Heart left ventricle (tissue), 16 donors: ENCODE data around the gene SLC4A4. TPM values are rescaled to one million over a fixed set of nuclear protein-coding genes. Genes with fewer than 3 reads are reported as not detected.

ENCODE experiments used
- ATAC-seq, 4 donors: fragments of 200-7000 bp; cut with Tn5 transposase; one replicate each; pipeline ENCODE4 v1.9.1; 2020 to 2022; ENCODE audit warnings: moderate library complexity in 4 of 4, mild to moderate bottlenecking in 3 of 4, moderate number of reproducible peaks in 1 of 4
- DNase-seq, 5 donors: peaks; one replicate each; pipeline ENCODE4 v3.0.0-alpha.2; 2020
- H3K27ac ChIP-seq, 12 donors: fragments of 200-600 bp; sonication (generic) in 4 of 12; one replicate each; pipeline versions ENCODE4 v1.5.0 to v1.8.0; 2016 to 2022; ENCODE audit warnings: mild to moderate bottlenecking in 2 of 12
- H3K27me3 ChIP-seq, 9 donors: fragments of 200-600 bp; sonication (generic) in 2 of 9; one replicate each; pipeline versions ENCODE4 v1.5.1 to v1.8.0; 2016 to 2022; ENCODE audit warnings: mild to moderate bottlenecking in 3 of 9
- H3K36me3 ChIP-seq, 9 donors: fragments of 200-600 bp; sonication (generic) in 2 of 9; one replicate each; pipeline versions ENCODE4 v1.5.0 to v1.8.0; 2018 to 2022; ENCODE audit warnings: mild to moderate bottlenecking in 2 of 9
- H3K4me1 ChIP-seq, 12 donors: fragments of 200-600 bp; sonication (generic) in 4 of 12; one replicate each; pipeline versions ENCODE4 v1.5.0 to v1.8.0; 2016 to 2022; ENCODE audit warnings: mild to moderate bottlenecking in 3 of 12
- H3K4me3 ChIP-seq, 12 donors: fragments of 200-600 bp; sonication (generic) in 4 of 12; one replicate each; pipeline versions ENCODE4 v1.5.0 to v1.8.0; 2017 to 2022; ENCODE audit warnings: mild to moderate bottlenecking in 9 of 12, moderate library complexity in 4 of 12
- H3K9me3 ChIP-seq, 12 donors: fragments of 200-600 bp; sonication (generic) in 4 of 12; one replicate each; pipeline versions ENCODE4 v1.5.0 to v1.8.0; 2016 to 2022; ENCODE audit warnings: mild to moderate bottlenecking in 1 of 12
- CTCF ChIP-seq, 12 donors: fragments of 200-600 bp; sonication (generic) in 4 of 12; IDR thresholded peaks; one replicate each; pipeline versions ENCODE4 v1.5.0 to v1.8.0; 2018 to 2022; ENCODE audit warnings: antibody characterized with exemption in 12 of 12, mild to moderate bottlenecking in 5 of 12
- POLR2A ChIP-seq, 2 donors: fragments of 450-650 bp; IDR thresholded peaks; one replicate each; pipeline ENCODE4 v1.6.1; 2017; ENCODE audit warnings: antibody characterized with exemption in 2 of 2, mild to moderate bottlenecking in 2 of 2, moderate library complexity in 2 of 2
- WGBS, 4 donors: extraction: QIAGEN DNeasy Blood & Tissue Kit in 2 of 4; methylation state at CpG; one replicate each; pipeline versions ENCODE4 v1.1.5 to v1.1.7; 2013 to 2018; 5-methylcytosine and 5-hydroxymethylcytosine counted together
- intact Hi-C, 10 donors: fragments of 100-400 bp; cut with DNase I; formaldehyde crosslinking; loops; one replicate each; pipeline versions ENCODE4 v1.11.1 to v1.14.2; 2022
- polyA plus RNA-seq, 2 donors: library from polyadenylated mRNA; stranded (reverse); fragments of 200-250 nt; gene quantifications; one replicate each; pipeline ENCODE4 v1.2.3, GENCODE V29; 2013
- total RNA-seq, 9 donors: library from RNA; depleted of rRNA in 2 of 9; stranded (reverse); fragments of >200 nt in 2 of 9; fragmentation: NEBNext Ultra II Directional in 3 of 9; extraction: Animal tissue kit (Norgen Biotek cat#: 25700) in 3 of 9; gene quantifications; one replicate each; pipeline versions ENCODE4 v1.1.0 to v1.2.4, GENCODE V29; 2016 to 2023
- donor health status: ischemic (EF 13 %, LVEDD 7.1; RV severe dilation, severe dysfunction).
- donor health status: healthy with polysubstance abuse.
- donor health status: DM: no; HTN: yes; CAD: no.
- donor health status: DM: no; HTN: no; CAD: no.
- donor health status: ischemic (EF 25% LVEDD 6.9; RV normal size, moderate dysfunction).
- donor health status: ischemic (EF 25% LVEDD 5.7; RV mildly dilated, moderate dysfunction).
- donor health status: healthy.
- donor health status: DM: yes; HTN: yes; CAD: no.
- donor health status: ischemic (EF 35%, LVEDD 5.7; RV mildly dilated, moderate dysfunction).
- donor health status: nonischemic (EF 11% LVEDD 7.7; RV severe dilation, severe dysfunction).
- donor health status: DM: yes; HTN: yes; CAD: no.
- donor health status: PGD.
- donor health status: ischemic (EF 29% LVEDD 5.4; RV normal size, mild dysfunction).
- donor health status: nonischemic (EF 23%, LVEDD 6.1; RV moderate dilation, normal function).

The SLC4A4 gene
- total and polyA plus RNA-seq, 11 donors: 3.7 to 48.0 (median 17.9) TPM

DNA sequence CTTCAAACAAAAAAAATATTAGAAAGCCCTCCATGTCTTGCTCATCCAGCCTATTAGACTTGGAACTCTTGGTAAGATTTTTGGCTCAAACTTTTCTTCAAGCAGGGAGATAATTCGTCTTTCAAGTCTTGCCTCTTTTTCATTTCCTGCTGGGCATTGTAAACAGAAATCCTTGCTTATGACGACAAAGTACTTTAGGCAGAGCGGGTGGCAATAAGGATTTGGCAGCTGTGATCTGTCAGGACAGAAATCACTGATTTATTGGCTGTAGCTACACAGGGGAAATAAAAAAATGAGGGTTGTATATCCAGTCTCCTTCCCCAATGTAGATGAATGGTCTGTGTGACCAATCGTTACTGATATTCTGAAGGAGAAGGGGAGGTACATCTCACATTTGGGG lies 121.6 kb downstream of the SLC4A4 start:
- intact Hi-C loops: loop anchor here in 1 of 10 donors (10.0 kb wide), 1 partner anchor 94 kb away; no protein-coding TSS in a partner anchor
- Histone ChIP-seq H3K9me3 (no peaks in the 10 kb centered on the region), H3K4me1 (peaks cover 0 to 12% (median 0%) of the 10 kb centered on the region in 12 donors), H3K36me3 (no peaks in the 10 kb centered on the region), H3K4me3 (no peak overlapping the region), H3K27ac (no peak overlapping the region), H3K27me3 (no peaks in the 10 kb centered on the region)
- WGBS, 4 donors: 64 to 75% (median 66%) methylated on average over 4 of the region's 4 CpGs
- ATAC-seq: no peak
- TF ChIP-seq CTCF (IDR thresholded peaks at IDR 0.05) (no peak), POLR2A (IDR thresholded peaks at IDR 0.05) (no peak)
- no peak for DNase-seq

GRCh38 chr4:71461422-71461821 lies 122.6 kb downstream of the SLC4A4 start:
- no peak for ATAC-seq
- 93 to 97% (median 95%) methylated on average over 4 of the region's 4 CpGs for WGBS, 4 donors

GRCh38 chr4:71466775-71467174 lies 128.0 kb downstream of the SLC4A4 start:
- WGBS, 4 donors: 76 to 84% (median 81%) methylated on average over 3 of the region's 3 CpGs
- H3K4me3 ChIP-seq: no peak overlapping the region
- no peaks in the 10 kb centered on the region for H3K27me3 ChIP-seq
- TF ChIP-seq CTCF (IDR thresholded peaks at IDR 0.05): no peak
- TF ChIP-seq POLR2A (IDR thresholded peaks at IDR 0.05): no peak
- no peaks in the 10 kb centered on the region for H3K4me1 ChIP-seq
- ATAC-seq: no peak
- H3K27ac ChIP-seq: no peak overlapping the region
- no peaks in the 10 kb centered on the region for H3K9me3 ChIP-seq
- no peak for DNase-seq
- intact Hi-C loops: loop anchor here in 1 of 10 donors (10.0 kb wide), 1 partner anchor 88 kb away; no protein-coding TSS in a partner anchor
- peaks cover 0 to 14% (median 0%) of the 10 kb centered on the region in 9 donors for H3K36me3 ChIP-seq

More at GRCh38 chr4:71461422-71461821, 122.6 kb downstream of the SLC4A4 start:
- peaks cover 0 to 12% (median 0%) of the 10 kb centered on the region in 12 donors for H3K4me1 ChIP-seq
- H3K27ac ChIP-seq: no peak overlapping the region
- H3K36me3 ChIP-seq: peaks cover 0 to 3% (median 0%) of the 10 kb centered on the region in 9 donors
- TF ChIP-seq CTCF (IDR thresholded peaks at IDR 0.05) (no peak), POLR2A (IDR thresholded peaks at IDR 0.05) (no peak)
- DNase-seq: no peak
- H3K9me3 ChIP-seq: no peaks in the 10 kb centered on the region
- intact Hi-C loops: loop anchor here in 1 of 10 donors (10.0 kb wide), 1 partner anchor 93 kb away; no protein-coding TSS in a partner anchor
- no peaks in the 10 kb centered on the region for H3K27me3 ChIP-seq
- no peak overlapping the region for H3K4me3 ChIP-seq

DNA sequence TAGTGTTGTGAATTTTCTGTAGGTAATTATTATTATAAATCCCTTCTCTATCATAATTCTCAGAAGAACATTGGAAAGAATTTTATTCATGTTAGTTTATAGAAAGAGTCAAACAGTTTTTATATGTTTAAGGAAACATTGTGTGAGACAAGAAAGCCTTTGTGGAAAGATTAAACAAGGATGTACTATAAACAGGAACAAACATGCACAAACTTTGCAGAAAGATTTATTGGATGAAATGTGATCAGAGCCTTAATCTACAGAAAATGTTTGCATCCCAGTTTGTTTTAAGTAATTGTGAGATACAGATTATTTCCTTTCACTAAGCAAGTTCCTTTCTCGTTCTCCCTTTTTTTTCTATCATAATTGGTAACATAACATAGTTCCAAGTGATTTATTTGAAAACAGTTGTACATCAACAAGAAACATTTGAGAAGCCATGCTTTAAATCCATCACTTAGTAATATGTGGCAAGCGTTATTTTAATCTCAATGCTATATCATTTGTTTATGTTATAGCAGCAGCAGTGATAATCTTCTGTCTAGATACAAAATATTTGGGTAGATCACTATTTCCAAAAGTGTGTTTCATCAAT lies 129.4 kb downstream of the SLC4A4 start:
- H3K4me1 ChIP-seq: no peaks in the 10 kb centered on the region
- 75 to 83% (median 80%) methylated on average over 2 of the region's 2 CpGs for WGBS, 4 donors
- H3K27ac ChIP-seq: no peak overlapping the region
- DNase-seq (no peak), ATAC-seq (no peak)
- TF ChIP-seq CTCF (IDR thresholded peaks at IDR 0.05): no peak
- no peak for TF ChIP-seq POLR2A (IDR thresholded peaks at IDR 0.05)
- H3K9me3 ChIP-seq: no peaks in the 10 kb centered on the region
- H3K27me3 ChIP-seq: no peaks in the 10 kb centered on the region
- H3K4me3 ChIP-seq: no peak overlapping the region
- peaks cover 0 to 18% (median 0%) of the 10 kb centered on the region in 9 donors for H3K36me3 ChIP-seq
- intact Hi-C loops: loop anchor here in 1 of 10 donors (10.0 kb wide), 1 partner anchor 87 kb away; no protein-coding TSS in a partner anchor
